NT2/D1 (cell line): ENCODE results near the gene CAPZB.
A peak's percentile ranks its signal among the peaks of the same experiment; 100 is the strongest.

Source experiments
- DNase-seq: peaks from one replicate; pipeline ENCODE4 v3.0.0-alpha.2; 2011; ENCODE audit warnings: low read depth, low spot score
- H3K27me3 ChIP-seq: 2 replicates; pipeline ENCODE4 v1.6.0; 2011; ENCODE audit warnings: mild to moderate bottlenecking; ENCODE audit not compliant: insufficient read length, insufficient read depth
- H3K36me3 ChIP-seq: 2 replicates; pipeline ENCODE4 v1.6.1; 2011; ENCODE audit warnings: mild to moderate bottlenecking, low read length, mixed read lengths; ENCODE audit not compliant: insufficient read depth, insufficient read length
- H3K4me1 ChIP-seq: 2 replicates; pipeline ENCODE4 v1.5.1; 2011; ENCODE audit not compliant: insufficient read depth, insufficient read length
- H3K4me3 ChIP-seq: 2 replicates; pipeline ENCODE4 v1.5.1; 2011; ENCODE audit warnings: low read depth; ENCODE audit not compliant: insufficient read length
- H3K9ac ChIP-seq: 2 replicates; pipeline ENCODE4 v1.6.0; 2011; ENCODE audit warnings: low read depth; ENCODE audit not compliant: insufficient read length
- H3K9me3 ChIP-seq: 2 replicates; pipeline ENCODE4 v1.5.1; 2011; ENCODE audit warnings: mild to moderate bottlenecking, low read length; ENCODE audit not compliant: insufficient read depth
- SUZ12 ChIP-seq: IDR thresholded peaks from 2 replicates; pipeline ENCODE4 v1.6.1; 2011; ENCODE audit not compliant: insufficient read length, insufficient read depth; ENCODE audit errors: extremely low read depth
- YY1 ChIP-seq: IDR thresholded peaks from 2 replicates; pipeline ENCODE4 v1.6.1; 2011; ENCODE audit not compliant: insufficient read length, insufficient read depth
- ZNF274 ChIP-seq: IDR thresholded peaks from 2 replicates; pipeline ENCODE4 v1.6.1; 2011; ENCODE audit warnings: mild to moderate bottlenecking, low read depth, low read length

The CAPZB gene

DNA sequence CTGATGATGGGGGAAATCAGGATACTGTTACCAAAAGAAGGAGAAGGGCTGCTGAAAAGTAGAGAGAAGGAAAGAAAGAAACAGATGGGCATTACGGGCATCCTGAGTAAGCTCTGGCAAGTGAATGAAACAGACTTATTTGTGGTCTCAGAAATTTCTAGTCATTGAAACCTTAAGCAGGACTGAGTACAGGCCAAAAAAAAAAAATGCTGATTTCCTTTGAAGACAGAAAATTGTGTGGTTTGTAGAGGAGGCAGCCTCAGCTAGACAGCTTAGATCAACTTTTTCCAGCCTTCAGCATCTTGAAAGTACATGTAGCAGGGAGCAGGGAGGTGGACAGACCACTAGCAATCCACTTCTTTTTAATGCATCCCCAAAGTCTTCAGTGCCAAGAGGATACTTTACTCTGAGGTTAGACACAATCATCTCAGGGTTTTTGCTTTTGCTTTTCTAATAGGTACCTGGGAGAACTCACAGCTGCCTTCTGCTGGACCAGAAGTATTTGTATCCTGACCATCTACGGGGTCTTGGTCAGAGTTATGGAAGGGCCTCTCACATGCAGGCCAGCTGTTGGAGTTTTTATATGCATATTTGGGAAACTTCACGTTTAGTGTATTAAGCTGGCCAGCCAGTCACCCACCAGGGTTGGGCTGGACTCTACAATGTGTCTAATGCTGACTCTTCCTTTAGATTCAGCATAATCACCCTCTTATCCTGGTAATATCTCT is 10.6 kb upstream of the CAPZB start:
- no peaks in the 10 kb centered on the region for H3K27me3 ChIP-seq
- no peak for DNase-seq
- no peaks in the 10 kb centered on the region for H3K4me1 ChIP-seq
- H3K9me3 ChIP-seq: no peaks in the 10 kb centered on the region; the same call in 1 of the 2 replicates
- no peaks in the 10 kb centered on the region for H3K36me3 ChIP-seq
- H3K4me3 ChIP-seq: no peak overlapping the region
- H3K9ac ChIP-seq: no peak overlapping the region
- TF ChIP-seq SUZ12: no peak
- no peak for TF ChIP-seq ZNF274
- TF ChIP-seq YY1: no peak

DNA sequence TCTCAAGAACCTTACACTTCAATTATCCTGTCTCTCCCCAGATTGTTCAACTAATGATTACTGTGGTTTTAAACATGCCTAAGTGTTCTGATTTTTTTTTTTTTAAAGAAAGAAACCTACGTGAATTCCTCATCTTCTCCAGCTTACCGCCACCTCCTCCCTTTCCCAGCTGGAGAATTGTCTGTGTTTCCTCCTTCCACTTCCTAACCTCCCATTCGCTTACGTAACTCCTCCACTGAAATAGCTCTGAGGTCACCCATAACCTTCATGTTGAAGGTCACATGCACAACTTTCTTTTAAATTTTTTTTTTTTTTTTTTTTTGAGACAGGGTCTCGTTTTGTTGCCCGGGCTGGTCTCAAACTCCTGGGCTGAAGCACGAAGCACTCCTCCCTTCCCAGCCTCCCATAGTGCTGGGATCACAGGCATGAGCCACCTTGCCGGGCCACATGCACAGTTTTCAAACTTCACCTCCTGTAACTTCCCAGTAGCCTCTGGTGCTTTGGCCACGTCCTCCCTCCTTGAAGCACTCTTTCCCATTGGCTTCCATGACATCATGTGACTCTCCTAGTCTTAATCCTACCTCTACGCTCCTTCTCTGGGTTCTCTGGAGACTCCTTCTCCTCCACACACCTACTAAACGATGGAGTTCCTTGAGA is 9.8 kb upstream of the CAPZB start:
- DNase-seq: no peak
- no peaks in the 10 kb centered on the region for H3K36me3 ChIP-seq
- H3K9ac ChIP-seq: no peak overlapping the region
- TF ChIP-seq SUZ12: no peak
- no peak for TF ChIP-seq YY1
- TF ChIP-seq ZNF274: no peak
- no peak overlapping the region for H3K4me3 ChIP-seq
- H3K4me1 ChIP-seq: no peaks in the 10 kb centered on the region
- H3K27me3 ChIP-seq: no peaks in the 10 kb centered on the region
- H3K9me3 ChIP-seq: no peaks in the 10 kb centered on the region; the same call in 1 of the 2 replicates

DNA sequence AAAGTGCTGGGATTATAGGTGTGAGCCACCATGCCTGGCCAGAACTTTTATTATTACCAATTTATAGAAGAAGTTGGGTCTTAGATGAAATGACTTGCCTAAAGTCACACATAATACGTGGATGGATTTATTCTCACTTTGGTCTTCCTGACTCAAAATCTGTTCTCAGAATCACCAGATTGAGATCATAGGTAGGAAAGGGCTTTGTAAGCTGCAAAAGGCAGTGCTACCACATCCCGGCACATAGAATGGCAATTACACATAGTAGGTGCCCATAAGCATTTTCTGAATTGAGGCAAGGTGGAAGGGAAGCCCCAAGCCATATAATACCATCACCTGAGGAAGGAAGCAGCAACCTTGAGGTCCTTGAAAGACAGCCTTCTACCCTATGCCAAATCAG is 8.2 kb upstream of the CAPZB start:
- no peaks in the 10 kb centered on the region for H3K36me3 ChIP-seq
- no peak for TF ChIP-seq ZNF274
- no peak for TF ChIP-seq YY1
- TF ChIP-seq SUZ12: no peak
- H3K4me3 ChIP-seq: no peak overlapping the region
- no peaks in the 10 kb centered on the region for H3K27me3 ChIP-seq
- DNase-seq: no peak
- H3K9me3 ChIP-seq: no peaks in the 10 kb centered on the region; the same call in 1 of the 2 replicates
- H3K9ac ChIP-seq: no peak overlapping the region
- H3K4me1 ChIP-seq: no peaks in the 10 kb centered on the region

DNA sequence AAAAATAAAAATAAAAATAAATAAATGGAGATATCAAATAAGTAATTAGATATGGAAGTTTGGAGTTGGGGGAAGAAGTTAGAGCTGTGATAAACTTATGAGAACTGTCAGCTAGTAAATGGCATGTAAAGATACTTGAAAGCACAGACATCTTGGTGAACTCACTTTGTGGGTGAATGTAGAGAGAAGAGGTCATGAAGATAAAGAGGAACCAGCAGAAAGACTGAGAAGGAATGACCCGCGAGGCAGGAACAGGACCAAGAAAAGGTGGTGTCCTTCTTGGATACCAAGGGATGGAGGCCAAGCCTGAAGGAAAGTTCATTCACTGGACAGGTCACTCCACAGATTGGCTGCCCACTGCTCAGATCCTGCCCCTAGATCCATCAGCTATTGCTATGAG is 4.7 kb upstream of the CAPZB start:
- H3K27me3 ChIP-seq: no peaks in the 10 kb centered on the region
- H3K4me3 ChIP-seq: no peak overlapping the region
- H3K9me3 ChIP-seq: no peaks in the 10 kb centered on the region
- no peak for TF ChIP-seq ZNF274
- no peaks in the 10 kb centered on the region for H3K36me3 ChIP-seq
- no peak for DNase-seq
- H3K9ac ChIP-seq: no peak overlapping the region
- peaks cover 6% of the 10 kb centered on the region for H3K4me1 ChIP-seq

DNA sequence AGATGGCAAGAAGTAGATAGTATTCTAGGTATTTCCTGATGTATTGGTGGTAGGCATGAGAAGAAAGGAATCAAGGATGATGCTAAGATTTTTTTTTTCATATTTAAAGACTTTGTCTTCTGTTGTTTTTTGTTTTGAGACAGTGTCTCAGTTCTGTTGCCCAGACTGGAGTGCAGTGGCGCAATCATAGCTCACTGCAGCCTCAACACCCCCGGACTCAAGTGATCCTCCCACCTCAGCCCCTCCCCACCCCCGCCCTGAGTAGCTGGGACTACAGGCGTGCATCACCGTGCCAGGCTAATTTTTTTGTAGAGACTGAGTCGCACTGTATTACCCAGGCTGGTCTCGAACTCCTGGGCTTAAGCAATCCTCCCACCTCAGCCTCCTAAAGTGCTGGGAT is 2.8 kb upstream of the CAPZB start:
- Histone ChIP-seq H3K4me3 (no peak overlapping the region), H3K9me3 (no peaks in the 10 kb centered on the region), H3K27me3 (no peaks in the 10 kb centered on the region), H3K9ac (no peak overlapping the region), H3K4me1 (peaks cover 12% of the 10 kb centered on the region), H3K36me3 (peaks cover 11% of the 10 kb centered on the region)
- DNase-seq: no peak
- TF ChIP-seq SUZ12 (no peak), YY1 (no peak), ZNF274 (no peak)

DNA sequence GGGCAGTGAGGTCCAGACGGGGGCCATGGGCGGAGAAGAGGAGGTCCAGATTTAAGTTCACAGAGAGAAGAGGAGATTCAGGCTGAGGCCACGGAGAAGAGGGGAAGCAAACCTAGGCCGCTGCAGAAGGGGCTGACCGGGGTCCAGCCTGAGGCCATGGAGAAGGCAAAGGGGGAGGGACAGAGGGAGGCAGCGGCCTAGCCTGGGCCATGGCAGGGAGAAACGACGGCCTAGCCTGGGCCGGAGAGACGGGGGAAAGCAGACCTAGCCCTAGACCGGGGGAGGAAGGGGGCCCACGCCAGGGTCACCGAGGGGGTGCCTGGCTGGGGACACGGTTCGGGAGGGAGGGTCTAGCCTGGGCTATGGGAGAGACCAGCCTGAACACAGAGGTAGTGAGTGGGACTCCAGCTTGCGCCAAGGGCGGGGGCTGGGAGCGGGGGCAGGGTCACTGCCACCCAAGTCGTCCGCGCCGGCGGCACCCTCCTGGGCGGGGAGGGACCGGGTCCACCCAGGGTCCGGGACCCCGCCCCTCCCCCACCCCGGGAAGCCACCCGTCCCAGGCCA is 459 bp downstream of the CAPZB start:
- no peak for DNase-seq
- peaks cover 24% of the 10 kb centered on the region for H3K4me1 ChIP-seq
- no peaks in the 10 kb centered on the region for H3K27me3 ChIP-seq
- H3K36me3 ChIP-seq: peaks cover 29% of the 10 kb centered on the region
- TF ChIP-seq ZNF274 (no peak), SUZ12 (no peak), YY1 (no peak)
- peak overlapping the region; percentile 93 for H3K9ac ChIP-seq
- no peaks in the 10 kb centered on the region for H3K9me3 ChIP-seq
- peak overlapping the region; percentile 90 for H3K4me3 ChIP-seq

DNA sequence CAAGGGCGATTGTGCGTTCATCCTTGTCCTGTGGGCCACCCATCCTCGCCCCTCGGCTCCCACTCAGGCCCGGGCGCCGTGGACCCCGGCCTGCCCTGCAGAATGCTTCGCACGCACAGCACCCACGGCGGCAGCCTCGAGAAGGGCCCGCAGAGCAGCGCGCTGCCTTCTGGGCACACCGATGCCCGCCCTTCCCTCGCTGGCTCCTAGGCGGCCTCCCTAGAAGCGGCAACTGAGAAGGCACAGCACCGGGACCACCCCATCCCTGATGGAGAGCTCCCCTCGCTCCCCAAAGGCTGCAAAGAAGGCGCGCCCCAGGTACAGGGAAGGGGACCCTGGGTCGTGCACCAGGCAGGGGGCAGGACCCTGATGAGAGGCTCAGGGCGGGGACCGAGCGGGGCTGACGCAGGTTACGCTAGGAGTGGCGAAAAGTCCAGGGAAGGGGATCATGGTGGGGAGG is 971 bp downstream of the CAPZB start:
- H3K27me3 ChIP-seq: no peaks in the 10 kb centered on the region
- H3K4me3 ChIP-seq: peak overlapping the region; percentile 90
- no peaks in the 10 kb centered on the region for H3K9me3 ChIP-seq
- peaks cover 34% of the 10 kb centered on the region for H3K36me3 ChIP-seq
- H3K9ac ChIP-seq: peak overlapping the region; percentile 93
- peaks cover 29% of the 10 kb centered on the region for H3K4me1 ChIP-seq
- no peak for TF ChIP-seq ZNF274
- TF ChIP-seq SUZ12: no peak
- no peak for TF ChIP-seq YY1
- DNase-seq: no peak
